Activated T-helper 17 cell treated with anti-CD3 and anti-CD28 coated beads, Interleukin-2, amount 50 U/mL, for 72 hours (primary cell): ENCODE data around the gene CD79B. TPM values are rescaled to one million over a fixed set of nuclear protein-coding genes. Genes with fewer than 3 reads are reported as not detected.

Experiments
- ATAC-seq: fragments of 150-1000 bp; cut with Tn5 transposase; replicated peaks from 2 replicates; pipeline ENCODE4 v1.10.0; 2021; ENCODE audit warnings: mild to moderate bottlenecking, moderate library complexity
- H3K27ac Mint-ChIP-seq: one replicate; pipeline ENCODE4 v1.8.0; 2022; ENCODE audit warnings: mixed read lengths
- H3K27me3 Mint-ChIP-seq: one replicate; pipeline ENCODE4 v1.8.0; 2022; ENCODE audit warnings: mixed read lengths
- H3K36me3 Mint-ChIP-seq: one replicate; pipeline ENCODE4 v1.8.0; 2022; ENCODE audit warnings: low read depth, mild to moderate bottlenecking, mixed read lengths
- H3K4me1 Mint-ChIP-seq: one replicate; pipeline ENCODE4 v1.8.0; 2022; ENCODE audit warnings: mixed read lengths
- H3K4me3 Mint-ChIP-seq: one replicate; pipeline ENCODE4 v1.8.0; 2022; ENCODE audit warnings: mild to moderate bottlenecking, mixed read lengths
- H3K9me3 Mint-ChIP-seq: one replicate; pipeline ENCODE4 v1.8.0; 2022; ENCODE audit warnings: mixed read lengths
- total RNA-seq, 2 donors: library from RNA; stranded (reverse); gene quantifications; one replicate each; pipeline ENCODE4 v1.2.3, GENCODE V29; 2022

Gene CD79B
- total RNA-seq, 2 donors from 2014 or later = 29.3 to 41.4 TPM

DNA sequence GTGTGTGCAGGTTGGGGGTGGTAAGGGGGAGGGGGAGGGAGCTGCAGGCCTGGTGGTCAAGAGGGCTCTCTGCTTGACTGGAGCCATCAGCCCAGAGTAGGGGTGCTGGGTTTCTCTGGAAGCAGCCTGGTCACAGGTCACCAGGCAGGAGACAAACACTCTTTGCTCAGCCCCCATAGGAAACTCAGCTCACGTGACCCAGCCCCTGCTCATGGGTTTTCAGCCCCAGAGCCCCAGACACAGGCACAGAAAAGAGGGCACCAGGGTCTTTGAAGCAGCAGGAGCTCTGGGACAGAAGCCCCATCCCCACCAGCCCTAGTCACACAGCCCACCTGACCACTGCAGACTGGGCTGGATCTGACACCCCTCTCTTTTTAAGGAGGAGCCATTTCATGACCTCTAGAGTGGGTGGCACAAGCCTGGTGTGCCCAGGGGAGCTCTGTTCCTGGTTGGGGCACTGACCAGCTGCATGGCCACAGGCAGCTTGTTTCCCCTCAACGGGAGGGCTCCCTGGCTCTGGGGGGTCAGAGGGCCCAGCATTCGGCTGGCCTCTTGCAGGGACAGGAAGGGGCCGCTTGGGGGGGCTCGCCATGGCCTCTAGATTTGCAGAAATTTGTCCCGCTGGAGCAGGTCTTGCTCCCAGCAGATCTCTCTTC, 13.8 kb upstream of the CD79B start:
- H3K27me3 Mint-ChIP-seq = no peaks in the 10 kb centered on the region
- peaks cover 7% of the 10 kb centered on the region for H3K4me1 Mint-ChIP-seq
- peak overlapping the region; percentile 75 for H3K4me3 Mint-ChIP-seq
- no peak for ATAC-seq
- no peak overlapping the region for H3K27ac Mint-ChIP-seq
- H3K9me3 Mint-ChIP-seq = no peaks in the 10 kb centered on the region
- H3K36me3 Mint-ChIP-seq = no peaks in the 10 kb centered on the region

DNA sequence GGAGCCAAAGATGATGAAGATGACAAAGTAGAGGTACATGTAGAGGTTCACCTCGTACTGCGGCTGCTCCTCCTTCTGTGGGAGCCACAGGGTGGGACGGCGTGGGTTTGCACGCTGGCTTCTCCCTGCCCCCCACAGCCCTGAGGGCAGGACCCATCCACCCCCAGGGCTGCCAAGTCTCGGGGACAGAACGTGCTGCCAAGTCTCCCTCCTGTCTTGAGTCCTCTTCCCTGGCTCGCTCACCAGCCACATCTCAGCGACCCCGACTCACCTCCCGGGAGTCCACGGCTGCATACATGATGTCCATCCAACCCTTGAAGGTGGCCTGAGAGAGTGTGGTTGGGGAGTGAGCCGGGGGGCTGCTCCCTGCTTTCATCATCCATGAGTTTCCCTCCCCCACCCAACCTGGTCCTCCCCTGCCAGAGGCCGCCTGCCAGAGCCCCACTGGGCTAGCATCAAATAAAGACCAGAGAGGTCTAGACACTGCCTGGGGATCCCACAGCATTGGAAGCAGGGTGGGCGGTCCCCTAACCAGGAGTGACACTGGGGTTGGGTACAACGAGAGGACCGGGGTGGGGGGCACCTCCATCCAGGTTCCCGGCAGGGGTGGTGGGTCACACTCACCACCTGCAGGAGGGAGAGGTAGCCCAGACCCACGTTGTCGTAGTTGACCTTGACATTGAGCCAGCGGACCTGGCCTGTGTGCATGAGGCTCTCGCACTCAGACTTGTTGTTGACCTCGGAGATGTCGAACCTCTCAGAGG, 12.8 kb upstream of the CD79B start:
- H3K36me3 Mint-ChIP-seq = no peaks in the 10 kb centered on the region
- H3K9me3 Mint-ChIP-seq = no peaks in the 10 kb centered on the region
- H3K27me3 Mint-ChIP-seq = no peaks in the 10 kb centered on the region
- ATAC-seq = no peak
- H3K4me1 Mint-ChIP-seq = peaks cover 7% of the 10 kb centered on the region
- no peak overlapping the region for H3K4me3 Mint-ChIP-seq
- H3K27ac Mint-ChIP-seq = no peak overlapping the region

DNA sequence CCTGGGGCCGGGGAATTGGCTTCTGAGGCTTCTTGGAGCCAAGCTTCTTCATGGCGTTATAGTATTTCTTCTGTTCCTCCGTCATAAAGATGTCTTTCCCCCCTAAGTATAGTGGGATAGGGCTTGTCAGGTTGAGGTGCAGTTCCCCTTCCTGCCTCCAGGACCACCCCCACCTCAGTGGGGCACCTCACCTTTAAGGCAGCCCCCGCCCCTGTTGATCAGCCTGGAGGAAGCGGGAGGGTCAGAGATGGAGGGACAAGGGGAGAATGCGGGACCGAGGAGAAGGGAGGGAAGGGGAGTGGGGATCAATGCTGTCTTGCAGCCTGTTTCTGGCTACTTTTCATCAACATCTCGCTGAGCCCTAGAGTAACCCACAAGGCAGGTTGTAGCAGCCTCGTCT, 11.6 kb upstream of the CD79B start:
- H3K27me3 Mint-ChIP-seq = no peaks in the 10 kb centered on the region
- no peak overlapping the region for H3K4me3 Mint-ChIP-seq
- H3K4me1 Mint-ChIP-seq = peaks cover 7% of the 10 kb centered on the region
- no peak for ATAC-seq
- H3K9me3 Mint-ChIP-seq = no peaks in the 10 kb centered on the region
- H3K27ac Mint-ChIP-seq = no peak overlapping the region
- H3K36me3 Mint-ChIP-seq = no peaks in the 10 kb centered on the region

DNA sequence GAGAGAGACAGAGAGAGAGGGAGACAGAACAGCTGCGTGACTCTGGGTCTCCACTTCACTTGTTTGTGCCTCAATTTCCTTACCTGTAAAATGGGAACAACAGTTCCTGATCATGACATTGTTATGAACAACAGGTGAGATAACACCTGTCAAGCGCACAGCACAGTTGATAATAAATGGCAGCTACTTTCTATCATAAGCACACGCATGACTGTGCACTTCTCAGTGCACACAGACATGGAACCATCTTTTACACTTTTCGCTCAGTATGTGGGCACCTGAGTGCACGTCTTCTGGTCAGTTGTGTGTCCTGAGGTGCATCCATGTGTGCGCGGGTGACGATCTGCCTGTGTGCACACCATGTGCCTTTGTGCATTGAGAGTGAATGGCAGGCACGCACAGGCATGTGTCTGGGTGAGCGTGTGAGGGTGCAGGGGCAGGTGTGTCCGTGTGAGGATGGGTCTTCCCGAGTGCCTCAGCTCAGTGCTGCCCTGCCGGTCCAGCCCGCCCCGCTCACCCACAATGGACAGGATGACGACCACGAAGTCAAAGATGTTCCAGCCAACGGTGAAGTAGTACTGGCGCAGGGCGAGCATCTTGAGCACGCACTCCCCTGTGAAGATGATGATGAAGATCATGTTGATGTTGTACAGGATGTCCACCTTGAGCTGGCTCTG, 10.3 kb upstream of the CD79B start:
- peak overlapping the region; percentile 46 for H3K27ac Mint-ChIP-seq
- H3K36me3 Mint-ChIP-seq = no peaks in the 10 kb centered on the region
- no peaks in the 10 kb centered on the region for H3K27me3 Mint-ChIP-seq
- no peak overlapping the region for H3K4me3 Mint-ChIP-seq
- peaks cover 7% of the 10 kb centered on the region for H3K4me1 Mint-ChIP-seq
- ATAC-seq = no peak
- no peaks in the 10 kb centered on the region for H3K9me3 Mint-ChIP-seq

DNA sequence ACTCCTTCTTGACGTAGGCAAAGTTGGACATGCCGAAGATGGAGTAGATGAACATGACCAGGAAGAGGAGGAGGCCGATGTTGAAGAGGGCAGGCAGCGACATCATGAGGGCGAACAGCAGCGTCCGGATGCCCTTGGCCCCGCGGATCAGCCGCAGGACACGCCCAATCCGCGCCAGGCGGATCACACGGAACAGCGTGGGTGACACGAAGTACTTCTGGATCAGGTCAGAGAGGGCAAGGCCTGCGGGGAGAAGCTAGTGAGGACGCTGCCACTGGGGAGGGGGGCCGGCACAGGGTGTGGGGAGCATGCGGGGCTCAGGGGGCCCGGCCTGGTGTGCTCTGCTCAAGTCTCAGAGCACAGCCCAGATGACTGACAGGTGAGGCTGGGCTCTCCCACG, 9.6 kb upstream of the CD79B start:
- peaks cover 6% of the 10 kb centered on the region for H3K4me1 Mint-ChIP-seq
- no peak overlapping the region for H3K4me3 Mint-ChIP-seq
- no peak overlapping the region for H3K27ac Mint-ChIP-seq
- no peaks in the 10 kb centered on the region for H3K27me3 Mint-ChIP-seq
- ATAC-seq = no peak
- H3K36me3 Mint-ChIP-seq = no peaks in the 10 kb centered on the region
- no peaks in the 10 kb centered on the region for H3K9me3 Mint-ChIP-seq

DNA sequence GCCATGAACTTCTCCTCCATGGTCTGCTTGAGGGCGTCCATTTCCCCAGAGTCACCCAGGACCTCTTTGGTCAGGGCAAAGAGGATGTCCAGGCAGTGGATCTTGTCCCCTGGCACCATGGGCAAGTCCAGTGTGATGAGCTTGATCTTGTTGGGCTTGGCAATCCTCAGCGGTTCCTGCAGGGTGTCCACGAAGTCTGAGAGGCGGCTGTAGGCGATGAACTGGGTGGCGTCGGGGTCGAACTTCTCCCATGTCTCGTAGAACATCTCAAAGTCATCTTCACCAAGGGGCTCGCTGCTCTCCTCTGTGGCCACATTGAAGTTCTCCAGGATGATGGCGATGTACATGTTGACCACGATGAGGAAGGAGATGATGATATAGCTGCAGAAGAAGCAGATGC, 9.0 kb upstream of the CD79B start:
- Mint-ChIP-seq H3K36me3 (no peaks in the 10 kb centered on the region), H3K27me3 (no peaks in the 10 kb centered on the region), H3K9me3 (no peaks in the 10 kb centered on the region), H3K4me3 (no peak overlapping the region), H3K4me1 (peaks cover under 1% of the 10 kb centered on the region), H3K27ac (no peak overlapping the region)
- no peak for ATAC-seq

DNA sequence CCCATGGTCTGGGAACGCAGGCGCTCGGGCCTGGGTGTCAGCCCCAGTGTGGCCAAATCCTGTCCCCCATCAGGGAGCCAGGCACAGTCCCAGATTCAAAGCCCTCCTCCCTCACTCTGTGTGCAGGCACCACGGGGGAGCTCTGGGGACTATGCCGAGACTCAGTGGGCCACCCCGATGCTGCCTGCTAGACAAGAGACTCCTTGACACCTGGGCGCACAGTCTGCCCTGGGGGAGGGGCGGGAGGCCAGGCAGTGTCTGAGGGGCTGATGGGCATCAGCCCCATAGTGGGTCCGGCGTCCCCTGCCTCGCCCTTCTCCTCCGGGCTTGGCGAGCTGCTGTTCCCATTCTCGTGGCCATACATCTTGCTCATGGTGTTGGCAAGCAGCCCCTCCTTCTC, 8.5 kb upstream of the CD79B start:
- Mint-ChIP-seq H3K4me3 (no peak overlapping the region), H3K27me3 (no peaks in the 10 kb centered on the region), H3K4me1 (no peaks in the 10 kb centered on the region), H3K9me3 (no peaks in the 10 kb centered on the region), H3K27ac (no peak overlapping the region), H3K36me3 (no peaks in the 10 kb centered on the region)
- ATAC-seq = no peak

DNA sequence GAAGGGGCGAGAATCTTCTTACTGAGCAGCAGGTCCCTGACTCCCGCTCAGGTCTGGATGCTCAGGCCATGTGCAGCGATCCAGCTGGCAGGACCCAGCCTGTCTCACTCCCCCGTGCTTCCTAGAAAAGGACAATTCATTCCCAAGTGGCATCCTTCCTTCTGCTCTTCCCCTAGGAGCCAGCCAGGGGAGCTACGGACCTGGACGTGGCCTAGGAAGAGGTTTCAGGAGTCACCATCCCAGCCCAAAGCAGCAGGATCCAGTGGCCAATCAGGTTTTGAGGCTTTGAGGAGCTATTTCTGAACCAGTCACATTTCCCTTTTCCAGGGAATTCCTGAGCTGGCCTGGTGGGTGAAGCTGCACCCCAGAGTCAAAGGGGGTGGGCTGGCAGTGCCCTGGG, 7.8 kb upstream of the CD79B start:
- Mint-ChIP-seq H3K27me3 (no peaks in the 10 kb centered on the region), H3K36me3 (no peaks in the 10 kb centered on the region), H3K4me1 (no peaks in the 10 kb centered on the region), H3K9me3 (no peaks in the 10 kb centered on the region), H3K4me3 (no peak overlapping the region), H3K27ac (no peak overlapping the region)
- ATAC-seq = no peak

DNA sequence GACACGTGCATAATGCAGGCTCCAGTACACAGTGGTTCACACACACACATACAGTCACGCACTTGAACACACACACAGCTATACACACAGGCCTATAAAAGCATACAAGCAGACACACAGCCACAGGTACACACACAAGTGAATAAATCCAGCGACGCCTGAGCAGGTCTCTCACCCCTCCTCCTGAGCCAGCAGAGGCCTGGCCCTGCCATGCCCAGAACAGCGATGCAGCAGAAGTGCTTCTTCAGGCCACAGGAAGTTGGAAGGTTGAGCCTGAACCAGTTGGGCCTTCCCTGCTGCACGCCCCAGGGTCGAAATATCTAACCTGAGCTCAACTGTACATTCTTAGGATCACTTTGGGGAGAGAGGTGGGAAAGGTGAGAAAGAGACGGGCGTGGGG, 7.3 kb upstream of the CD79B start:
- H3K27ac Mint-ChIP-seq = no peak overlapping the region
- no peaks in the 10 kb centered on the region for H3K9me3 Mint-ChIP-seq
- no peak for ATAC-seq
- no peaks in the 10 kb centered on the region for H3K36me3 Mint-ChIP-seq
- H3K4me3 Mint-ChIP-seq = no peak overlapping the region
- no peaks in the 10 kb centered on the region for H3K4me1 Mint-ChIP-seq
- H3K27me3 Mint-ChIP-seq = no peaks in the 10 kb centered on the region

DNA sequence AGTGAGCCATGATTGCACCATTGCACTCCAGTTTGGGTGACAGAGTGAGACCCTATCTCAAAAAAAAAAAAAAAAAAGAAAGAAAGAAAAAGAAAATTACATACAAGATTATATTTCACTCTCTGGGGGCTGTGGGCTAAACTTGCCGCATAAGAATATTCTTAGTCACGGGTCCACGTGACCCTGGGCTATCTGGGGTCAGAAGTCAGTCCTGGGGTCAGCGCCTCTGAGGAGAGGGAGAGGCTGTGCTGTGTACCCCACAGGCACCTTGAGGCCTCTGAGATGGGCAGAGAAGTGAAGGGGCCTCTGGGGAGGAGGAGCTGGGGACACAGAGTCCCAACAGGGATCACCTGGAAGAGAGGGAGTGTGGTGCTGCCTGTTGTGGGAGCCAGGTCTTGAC, 5.8 kb upstream of the CD79B start:
- no peaks in the 10 kb centered on the region for H3K4me1 Mint-ChIP-seq
- no peak overlapping the region for H3K27ac Mint-ChIP-seq
- no peaks in the 10 kb centered on the region for H3K36me3 Mint-ChIP-seq
- H3K9me3 Mint-ChIP-seq = no peaks in the 10 kb centered on the region
- no peak overlapping the region for H3K4me3 Mint-ChIP-seq
- ATAC-seq = no peak
- H3K27me3 Mint-ChIP-seq = no peaks in the 10 kb centered on the region

DNA sequence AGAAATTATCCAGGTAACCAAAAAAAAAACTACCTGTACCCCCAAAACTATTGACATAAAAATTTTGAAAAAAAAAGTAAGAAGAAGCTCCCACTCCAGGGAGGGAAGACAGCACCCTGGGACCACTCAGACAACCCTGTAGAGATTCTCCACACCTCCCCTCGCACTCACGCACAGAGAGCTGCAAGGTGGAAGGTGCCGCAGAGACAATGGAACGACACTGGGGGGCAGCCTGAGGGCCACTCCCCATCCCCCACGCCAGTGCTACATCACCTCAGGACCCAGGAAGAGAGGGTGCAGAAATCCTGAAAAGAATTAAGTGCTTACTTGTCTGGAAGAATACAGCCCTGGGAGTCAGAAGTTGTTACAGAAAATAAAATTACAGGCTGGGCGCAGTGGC, 5.2 kb upstream of the CD79B start:
- no peaks in the 10 kb centered on the region for H3K27me3 Mint-ChIP-seq

DNA sequence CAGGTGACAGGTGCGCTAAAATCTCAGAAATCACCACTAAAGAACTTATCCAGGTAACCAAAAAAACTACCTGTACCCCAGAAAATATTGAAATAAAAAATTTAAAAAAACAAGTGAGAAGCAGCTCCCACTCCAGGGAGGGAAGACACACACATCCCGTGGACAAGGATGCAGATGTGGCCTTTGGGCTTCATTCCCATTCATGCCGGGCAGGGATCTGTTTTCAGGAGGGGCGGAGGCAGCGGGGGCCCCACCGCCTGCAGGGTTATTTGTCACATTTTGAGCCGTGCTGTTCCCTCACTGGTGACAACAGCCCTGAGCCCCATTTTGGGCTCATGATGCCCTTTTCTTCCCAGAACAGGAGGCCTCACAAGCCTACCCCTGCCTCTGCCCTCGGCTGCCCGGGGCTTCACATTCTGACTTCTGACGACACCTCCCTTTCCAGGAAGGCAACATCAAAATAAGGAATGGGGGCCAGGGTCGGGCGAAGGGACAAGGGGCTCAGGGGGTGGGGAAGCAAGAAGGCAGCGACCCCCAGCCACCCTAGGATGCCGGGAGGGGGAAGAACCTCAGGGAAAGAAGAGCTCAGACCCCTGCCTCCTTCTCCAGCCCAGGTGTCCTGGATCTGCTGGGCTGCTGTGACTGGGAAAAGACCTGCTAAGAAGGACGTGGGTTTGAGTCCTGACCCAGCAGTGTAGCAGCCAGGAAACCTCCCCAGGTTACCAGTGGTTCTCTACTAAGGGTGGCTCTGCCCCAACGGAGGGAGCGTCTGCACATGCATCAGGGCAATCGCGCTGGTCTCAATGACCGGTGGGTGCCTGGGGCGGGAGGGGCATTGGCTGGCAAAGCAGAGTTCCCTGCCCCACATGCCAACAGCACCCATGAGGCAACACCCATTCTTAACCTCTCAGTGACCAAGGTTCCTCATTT, 2.3 kb upstream of the CD79B start:
- ATAC-seq = no peak
- H3K4me3 Mint-ChIP-seq = no peak overlapping the region
- peaks cover 5% of the 10 kb centered on the region for H3K4me1 Mint-ChIP-seq

More for the DNA sequence above, 5.2 kb upstream of the CD79B start:
- Mint-ChIP-seq H3K36me3 (no peaks in the 10 kb centered on the region), H3K4me1 (no peaks in the 10 kb centered on the region), H3K27ac (no peak overlapping the region), H3K4me3 (no peak overlapping the region), H3K9me3 (no peaks in the 10 kb centered on the region)
- ATAC-seq = no peak

DNA sequence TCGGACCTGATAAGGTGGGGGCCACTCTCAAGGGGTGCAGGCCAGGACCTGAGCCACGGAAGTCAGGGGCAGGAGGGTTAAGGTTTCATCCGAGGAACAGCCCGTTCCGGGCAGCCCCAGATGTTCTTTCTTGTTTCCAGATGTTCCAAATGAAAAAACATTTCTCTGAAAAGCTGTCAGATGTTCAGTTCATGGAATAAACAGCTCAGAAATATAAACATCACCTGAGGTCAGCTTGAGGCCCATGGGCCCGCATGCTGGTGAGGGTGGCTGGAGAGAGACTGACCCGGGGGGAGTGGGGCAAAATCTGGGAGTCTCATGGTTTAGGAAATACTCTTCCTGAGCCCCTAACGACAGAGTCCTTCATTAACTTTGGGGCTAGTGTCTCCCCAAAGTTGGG, 1.5 kb upstream of the CD79B start:
- Mint-ChIP-seq H3K4me1 (peaks cover 5% of the 10 kb centered on the region), H3K27me3 (no peaks in the 10 kb centered on the region), H3K36me3 (no peaks in the 10 kb centered on the region), H3K9me3 (no peaks in the 10 kb centered on the region), H3K4me3 (peak overlapping the region; percentile 93), H3K27ac (no peak overlapping the region)
- no peak for ATAC-seq

More for the DNA sequence above, 2.3 kb upstream of the CD79B start:
- H3K27me3 Mint-ChIP-seq = no peaks in the 10 kb centered on the region
- H3K9me3 Mint-ChIP-seq = no peaks in the 10 kb centered on the region
- H3K27ac Mint-ChIP-seq = no peak overlapping the region
- no peaks in the 10 kb centered on the region for H3K36me3 Mint-ChIP-seq

DNA sequence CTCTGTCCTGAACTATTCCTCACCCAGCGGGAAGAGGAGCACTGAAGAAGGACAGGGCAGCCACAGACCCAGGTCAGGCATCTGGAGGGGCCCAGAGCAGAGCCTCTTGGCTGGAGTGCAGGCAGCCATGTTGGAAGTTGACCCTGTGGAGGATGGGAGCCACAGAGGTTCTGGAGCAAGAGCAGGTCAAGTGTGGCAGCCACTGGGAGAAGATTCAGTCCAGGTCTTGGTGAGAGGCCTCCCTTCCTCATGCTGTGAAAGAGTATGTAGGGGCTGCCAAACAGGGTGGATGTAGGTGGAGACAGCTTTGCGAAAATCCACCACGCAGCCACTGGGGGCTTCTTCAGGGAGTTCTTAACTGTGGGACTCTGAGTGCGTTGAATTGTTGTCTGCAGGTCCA, 590 bp upstream of the CD79B start:
- Mint-ChIP-seq H3K4me1 (peaks cover 5% of the 10 kb centered on the region), H3K4me3 (peak overlapping the region; percentile 93), H3K36me3 (no peaks in the 10 kb centered on the region), H3K27ac (peak overlapping the region; percentile 93), H3K27me3 (no peaks in the 10 kb centered on the region), H3K9me3 (no peaks in the 10 kb centered on the region)
- no peak for ATAC-seq
